Stimulated activated naive B cell treated with anti-CD40 and anti-IgM and Interleukin-4, amounts not matched to agents 10 μg/mL and 1 μg/mL and 100 μg/mL, for 72 hours (primary cell): Measurements from ENCODE around the gene SORCS2.
"Not testable (repeated sequence)": the region's sequence is repeated elsewhere in the genome, so short reads cannot be mapped to it uniquely, and the experiment has no call there.

Experiments
- ATAC-seq, 2 donors: fragments of 150-1000 bp; cut with Tn5 transposase; replicated peaks; 2 replicates each; pipeline ENCODE4 v1.10.0; 2021; ENCODE audit warnings: moderate library complexity in 1 of 2
- DNase-seq: peaks from one replicate; pipeline ENCODE4 v3.0.0; 2021
- H3K27ac Mint-ChIP-seq: one replicate; pipeline ENCODE4 v1.8.0; 2022; ENCODE audit warnings: mild to moderate bottlenecking, mixed read lengths
- H3K27me3 Mint-ChIP-seq, 2 donors: one replicate each; pipeline ENCODE4 v1.8.0; 2022; ENCODE audit warnings: mixed read lengths in 2 of 2
- H3K36me3 Mint-ChIP-seq, 2 donors: one replicate each; pipeline ENCODE4 v1.8.0; 2022; ENCODE audit warnings: mixed read lengths in 2 of 2, mild to moderate bottlenecking in 1 of 2
- H3K4me1 Mint-ChIP-seq, 2 donors: one replicate each; pipeline ENCODE4 v1.8.0; 2022; ENCODE audit warnings: mixed read lengths in 2 of 2, mild to moderate bottlenecking in 1 of 2
- H3K4me3 Mint-ChIP-seq, 2 donors: one replicate each; pipeline ENCODE4 v1.8.0; 2022; ENCODE audit warnings: mild to moderate bottlenecking in 2 of 2, mixed read lengths in 2 of 2, moderate library complexity in 1 of 2
- H3K9me3 Mint-ChIP-seq, 2 donors: one replicate each; pipeline ENCODE4 v1.8.0; 2022; ENCODE audit warnings: mixed read lengths in 2 of 2, mild to moderate bottlenecking in 1 of 2

Gene SORCS2

DNA sequence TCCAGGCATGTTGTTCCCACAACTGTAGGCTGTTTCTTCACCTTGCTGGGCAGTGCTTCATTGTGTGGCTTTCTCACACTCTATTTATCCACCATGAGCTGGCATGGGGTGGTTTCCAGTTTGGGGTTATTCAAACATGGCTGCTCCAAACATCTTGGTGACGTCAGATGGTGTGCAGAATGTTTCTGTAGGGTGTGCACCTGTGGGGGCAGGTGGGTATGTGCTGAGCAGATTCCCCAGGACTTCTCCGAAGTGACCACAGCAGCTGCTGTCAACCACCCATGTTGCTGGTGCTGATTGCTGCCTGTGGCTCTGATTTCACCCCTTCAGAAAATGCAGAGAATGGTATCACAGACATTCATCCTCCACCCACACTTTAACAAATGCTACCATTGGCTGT lies 247.4 kb downstream of the SORCS2 start:
- ATAC-seq (no peak), DNase-seq (no peak)
- no peak overlapping the region for H3K27ac Mint-ChIP-seq
- H3K27me3 Mint-ChIP-seq, result peaks cover 16 to 19% of the 10 kb centered on the region in 2 donors
- H3K9me3 Mint-ChIP-seq, result no peaks in the 10 kb centered on the region
- no peaks in the 10 kb centered on the region for H3K4me1 Mint-ChIP-seq
- no peaks in the 10 kb centered on the region for H3K36me3 Mint-ChIP-seq
- no peak overlapping the region for H3K4me3 Mint-ChIP-seq

DNA sequence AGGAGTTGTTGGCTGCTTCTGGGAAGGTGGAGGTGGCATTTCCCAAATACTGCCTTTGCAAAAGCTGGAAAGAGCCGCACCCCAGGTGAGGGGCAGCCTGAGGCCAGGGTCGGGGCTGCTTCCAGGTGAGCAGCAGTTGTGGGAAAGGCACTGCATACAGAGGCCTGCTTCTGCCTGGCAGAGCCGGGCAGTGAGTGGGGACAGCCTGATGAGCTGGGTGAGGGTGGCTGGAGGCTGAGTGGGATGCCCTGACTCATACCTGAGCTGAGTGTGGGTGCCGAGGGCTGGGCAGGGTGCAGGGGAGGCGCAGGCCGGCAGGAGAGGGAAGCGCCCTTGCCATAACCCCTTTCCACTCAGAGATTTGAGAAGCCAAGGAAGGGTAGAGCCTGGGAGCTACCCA lies 248.9 kb downstream of the SORCS2 start:
- no peaks in the 10 kb centered on the region for H3K36me3 Mint-ChIP-seq
- no peak overlapping the region for H3K4me3 Mint-ChIP-seq
- H3K27ac Mint-ChIP-seq, result no peak overlapping the region
- no peak for ATAC-seq
- no peaks in the 10 kb centered on the region for H3K4me1 Mint-ChIP-seq
- DNase-seq, result no peak
- H3K27me3 Mint-ChIP-seq, result peaks cover 22 to 26% of the 10 kb centered on the region in 2 donors
- H3K9me3 Mint-ChIP-seq, result no peaks in the 10 kb centered on the region

DNA sequence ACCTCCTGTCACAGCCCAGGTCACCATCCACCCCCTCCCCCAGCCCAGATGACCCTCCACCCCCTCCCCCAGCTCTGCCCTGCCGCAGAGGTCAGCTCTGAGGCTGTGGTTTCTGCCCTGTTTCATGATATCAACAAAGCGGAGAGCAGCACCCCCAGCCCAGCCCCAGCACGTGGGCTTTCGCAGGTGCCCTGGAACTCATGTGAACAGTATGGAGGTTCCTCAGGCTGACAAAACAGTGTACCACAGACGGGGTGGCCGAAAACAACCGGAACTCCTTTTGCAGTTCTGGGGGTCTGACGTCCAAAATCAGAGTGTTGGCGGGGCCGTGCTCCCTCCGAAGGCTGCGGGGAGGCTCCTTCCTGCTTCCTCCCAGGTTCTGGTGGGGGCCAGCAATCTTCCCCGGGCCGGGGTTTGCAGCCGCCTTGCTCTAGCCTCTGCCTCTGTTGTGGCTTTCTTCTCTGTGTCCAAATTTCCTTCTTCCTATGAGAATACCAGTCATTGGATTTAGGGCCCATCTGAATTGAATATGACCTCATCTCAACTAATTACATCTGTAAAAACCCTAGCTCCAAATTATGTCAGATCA lies 250.3 kb downstream of the SORCS2 start:
- H3K27me3 Mint-ChIP-seq, result peaks cover 22 to 26% of the 10 kb centered on the region in 2 donors
- no peaks in the 10 kb centered on the region for H3K9me3 Mint-ChIP-seq
- no peak overlapping the region for H3K27ac Mint-ChIP-seq
- H3K4me1 Mint-ChIP-seq, result no peaks in the 10 kb centered on the region
- DNase-seq (no peak), ATAC-seq (no peak)
- no peak overlapping the region for H3K4me3 Mint-ChIP-seq
- H3K36me3 Mint-ChIP-seq, result no peaks in the 10 kb centered on the region

DNA sequence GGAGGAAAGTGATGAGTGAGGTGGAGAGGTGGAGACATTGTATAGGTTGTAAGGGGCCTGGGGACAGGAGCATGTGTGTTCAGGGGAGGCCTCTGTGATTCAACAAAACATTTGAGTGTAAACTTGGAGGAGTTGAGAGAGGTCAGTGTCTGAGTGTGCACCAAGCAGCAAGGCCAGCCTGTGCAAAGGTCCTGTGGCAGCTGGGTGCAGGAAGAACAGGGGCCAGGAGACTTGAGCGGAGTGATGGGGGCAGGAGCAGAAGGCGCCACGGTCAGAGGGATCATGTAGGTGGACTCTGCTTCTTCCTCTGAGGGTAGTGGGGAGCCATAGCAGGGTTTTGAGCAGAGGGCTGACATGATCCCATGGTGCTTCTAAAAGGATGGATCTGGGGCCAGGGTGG lies 252.0 kb downstream of the SORCS2 start:
- H3K36me3 Mint-ChIP-seq, result no peaks in the 10 kb centered on the region
- ATAC-seq (no peak), DNase-seq (no peak)
- peaks cover under 1 to 1% of the 10 kb centered on the region in 2 donors for H3K9me3 Mint-ChIP-seq
- H3K4me1 Mint-ChIP-seq, result no peaks in the 10 kb centered on the region
- no peak overlapping the region for H3K4me3 Mint-ChIP-seq
- H3K27ac Mint-ChIP-seq, result no peak overlapping the region
- H3K27me3 Mint-ChIP-seq, result peaks cover 22 to 26% of the 10 kb centered on the region in 2 donors

DNA sequence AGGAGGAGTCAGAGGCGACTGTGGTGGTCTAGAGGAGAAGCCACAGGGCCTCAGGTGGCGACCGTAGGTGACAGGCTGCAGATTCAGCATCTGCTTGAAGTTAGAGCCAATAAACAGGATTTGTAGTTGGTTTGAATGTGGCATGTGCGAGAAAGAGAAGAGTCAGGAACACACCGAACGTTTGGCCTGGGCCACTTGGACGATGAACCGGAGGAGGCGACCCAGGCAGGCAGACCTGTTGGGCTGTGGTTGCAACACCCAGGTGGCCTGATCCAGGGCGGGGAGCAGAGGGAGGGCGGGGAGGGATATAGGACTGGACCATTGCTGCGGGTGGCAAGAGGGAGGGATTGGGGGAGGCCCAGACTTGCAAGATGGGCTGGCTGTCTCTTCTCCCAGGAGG lies 252.4 kb downstream of the SORCS2 start:
- DNase-seq (no peak), ATAC-seq (no peak)
- H3K4me3 Mint-ChIP-seq, result no peak overlapping the region
- no peak overlapping the region for H3K27ac Mint-ChIP-seq
- peaks cover 22 to 26% of the 10 kb centered on the region in 2 donors for H3K27me3 Mint-ChIP-seq
- no peaks in the 10 kb centered on the region for H3K4me1 Mint-ChIP-seq
- no peaks in the 10 kb centered on the region for H3K36me3 Mint-ChIP-seq
- peaks cover 4 to 5% of the 10 kb centered on the region in 2 donors for H3K9me3 Mint-ChIP-seq

DNA sequence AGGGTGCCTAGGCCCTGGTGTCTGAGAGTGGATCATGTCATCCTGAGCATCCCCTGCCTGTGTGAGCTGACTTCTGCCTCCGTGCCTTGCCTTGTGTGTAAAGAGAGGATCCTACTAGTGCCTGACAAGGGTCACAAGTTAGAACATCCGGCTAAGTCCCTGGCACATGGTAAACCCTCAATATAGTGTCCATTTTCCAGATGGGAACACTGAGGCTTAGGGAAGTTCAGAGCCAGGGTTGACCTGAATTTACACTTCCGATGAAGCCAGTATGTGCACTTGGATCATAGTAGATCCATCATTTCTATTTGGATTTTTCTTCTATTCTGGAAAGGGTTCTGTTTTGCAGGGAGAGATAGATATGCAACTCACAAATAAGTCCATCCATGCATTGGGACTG lies 254.9 kb downstream of the SORCS2 start:
- Mint-ChIP-seq H3K4me3 (no peak overlapping the region), H3K4me1 (no peaks in the 10 kb centered on the region), H3K9me3 (peaks cover 4 to 5% of the 10 kb centered on the region in 2 donors), H3K36me3 (no peaks in the 10 kb centered on the region), H3K27me3 (peaks cover 14 to 17% of the 10 kb centered on the region in 2 donors), H3K27ac (no peak overlapping the region)
- no peak for DNase-seq
- ATAC-seq, result no peak

DNA sequence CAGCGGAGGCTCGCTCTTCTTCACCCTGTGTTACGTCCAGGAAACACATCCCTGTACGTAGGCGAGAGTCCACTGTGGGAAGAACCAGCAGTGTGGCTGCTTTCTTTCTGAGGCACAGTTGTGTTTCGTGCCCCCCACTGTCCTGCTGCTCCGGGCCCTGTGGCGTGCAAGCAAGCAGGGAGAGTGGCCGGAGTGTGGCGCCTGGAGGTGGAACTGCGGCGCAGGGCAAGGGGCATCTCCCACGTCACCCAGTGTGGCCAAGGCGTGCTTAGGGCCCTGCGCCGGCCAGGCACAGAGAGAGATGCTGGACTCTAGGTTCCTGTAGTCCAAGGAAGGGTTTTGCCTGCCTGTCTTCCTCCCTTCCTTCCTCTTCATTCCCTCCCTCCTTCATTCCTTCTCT lies 255.7 kb downstream of the SORCS2 start:
- Mint-ChIP-seq H3K27ac (no peak overlapping the region), H3K9me3 (peaks cover 4 to 5% of the 10 kb centered on the region in 2 donors), H3K36me3 (no peaks in the 10 kb centered on the region), H3K4me3 (no peak overlapping the region), H3K4me1 (no peaks in the 10 kb centered on the region), H3K27me3 (peaks cover 17% of the 10 kb centered on the region in 2 donors)
- no peak for ATAC-seq
- DNase-seq, result no peak

DNA sequence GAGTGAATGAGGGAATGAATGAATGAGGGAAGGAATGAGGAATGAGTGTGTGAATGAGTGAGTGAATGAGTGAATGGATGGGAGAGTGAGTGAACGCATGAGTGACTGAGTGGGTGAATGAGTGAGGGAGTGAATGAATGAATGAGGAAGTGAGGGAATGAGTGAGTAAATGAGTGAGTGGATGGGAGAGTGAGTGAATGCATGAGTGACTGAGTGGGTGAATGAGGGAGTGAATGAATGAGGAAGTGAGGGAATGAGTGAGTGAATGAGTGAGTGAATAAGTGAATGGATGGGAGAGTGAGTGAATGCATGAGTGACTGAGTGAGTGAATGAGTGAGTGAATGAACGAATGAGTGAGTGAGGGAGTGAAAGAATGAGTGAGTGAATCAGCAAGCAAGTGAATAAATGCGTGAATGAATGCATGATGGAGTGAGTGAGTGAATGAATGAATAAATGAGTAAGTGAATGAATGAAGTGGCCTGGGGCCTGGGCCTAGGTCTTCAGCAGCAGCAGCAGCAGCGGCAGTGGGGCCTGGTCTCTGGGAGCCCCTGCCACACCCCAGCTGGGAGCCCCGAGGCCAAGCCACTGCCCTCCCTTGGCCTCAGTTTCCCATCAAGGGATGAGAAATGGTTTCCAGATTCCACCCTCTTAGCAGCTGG lies 258.6 kb downstream of the SORCS2 start:
- Mint-ChIP-seq H3K4me3 (no peak overlapping the region), H3K4me1 (no peaks in the 10 kb centered on the region), H3K27ac (no peak overlapping the region), H3K36me3 (no peaks in the 10 kb centered on the region), H3K9me3 (peaks cover 4 to 5% of the 10 kb centered on the region in 2 donors), H3K27me3 (peaks cover 0 to 3% of the 10 kb centered on the region in 2 donors)
- ATAC-seq, result no peak
- no peak for DNase-seq

DNA sequence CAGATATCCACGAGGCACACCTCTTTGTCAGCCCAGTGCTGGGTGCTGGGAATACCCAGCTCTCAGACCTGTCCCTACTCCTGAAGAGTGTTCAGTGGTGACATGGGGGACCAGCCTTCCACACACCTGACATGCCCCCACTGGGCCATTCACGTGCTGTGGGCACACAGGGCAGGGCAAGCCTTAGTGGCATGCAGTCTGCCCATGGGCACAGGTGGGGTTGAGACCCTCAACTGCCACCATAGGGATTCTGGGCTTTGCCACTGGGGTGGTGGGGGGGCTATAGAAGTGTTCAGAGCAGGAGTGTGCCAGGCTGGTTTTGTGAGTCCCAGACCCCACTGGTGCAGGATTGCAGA lies 259.1 kb downstream of the SORCS2 start:
- peaks cover 0 to 3% of the 10 kb centered on the region in 2 donors for H3K27me3 Mint-ChIP-seq
- H3K4me3 Mint-ChIP-seq, result no peak overlapping the region
- no peaks in the 10 kb centered on the region for H3K36me3 Mint-ChIP-seq
- H3K4me1 Mint-ChIP-seq, result no peaks in the 10 kb centered on the region
- H3K9me3 Mint-ChIP-seq, result peaks cover 4 to 5% of the 10 kb centered on the region in 2 donors
- DNase-seq (no peak), ATAC-seq (no peak)
- no peak overlapping the region for H3K27ac Mint-ChIP-seq

DNA sequence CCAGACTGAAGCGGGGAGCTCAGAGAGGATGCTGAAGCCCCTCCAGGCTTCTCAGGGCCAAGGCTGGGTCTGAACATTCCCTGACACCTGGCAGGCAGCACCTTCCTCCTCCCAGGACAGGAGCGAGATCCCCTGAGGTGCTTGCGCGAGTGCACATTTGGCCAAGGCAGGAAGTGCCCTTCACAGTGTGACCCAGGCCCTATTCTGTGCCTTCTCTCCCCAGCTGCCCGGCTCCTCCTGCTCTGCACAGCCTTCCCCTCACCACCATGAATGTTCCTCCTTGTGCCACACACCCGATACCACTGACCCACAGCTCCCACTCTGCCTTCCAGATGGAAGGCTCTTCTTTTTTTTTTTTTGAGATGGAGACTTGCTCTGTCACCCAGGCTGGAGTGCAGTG lies 259.5 kb downstream of the SORCS2 start:
- no peak overlapping the region for H3K27ac Mint-ChIP-seq
- no peaks in the 10 kb centered on the region for H3K36me3 Mint-ChIP-seq

DNA sequence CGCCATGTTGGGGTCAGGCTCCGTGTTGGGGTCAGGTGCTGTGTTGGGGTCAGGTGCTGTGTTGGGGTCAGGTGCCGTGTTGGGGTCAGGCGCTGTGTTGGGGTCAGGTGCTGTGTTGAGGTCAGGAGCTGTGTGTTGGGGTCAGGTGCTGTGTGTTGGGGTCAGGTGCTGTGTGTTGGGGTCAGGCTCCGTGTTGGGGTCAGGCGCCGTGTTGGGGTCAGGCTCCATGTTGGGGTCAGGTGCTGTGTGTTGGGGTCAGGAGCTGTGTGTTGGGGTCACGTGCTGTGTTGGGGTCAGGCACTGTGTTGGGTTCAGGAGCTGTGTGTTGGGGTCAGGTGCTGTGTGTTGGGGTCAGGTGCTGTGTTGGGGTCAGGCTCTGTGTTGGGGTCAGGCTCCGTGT lies 260.5 kb downstream of the SORCS2 start:
- H3K4me1 Mint-ChIP-seq, DNase-seq, H3K27me3 Mint-ChIP-seq, H3K27ac Mint-ChIP-seq, H3K36me3 Mint-ChIP-seq, ATAC-seq, H3K9me3 Mint-ChIP-seq, H3K4me3 Mint-ChIP-seq: not testable (repeated sequence)

More for the DNA sequence above, 259.5 kb downstream of the SORCS2 start:
- ATAC-seq, result no peak
- no peak for DNase-seq
- Mint-ChIP-seq H3K9me3 (peaks cover 4 to 5% of the 10 kb centered on the region in 2 donors), H3K4me3 (no peak overlapping the region), H3K4me1 (no peaks in the 10 kb centered on the region), H3K27me3 (peaks cover 0 to 3% of the 10 kb centered on the region in 2 donors)

DNA sequence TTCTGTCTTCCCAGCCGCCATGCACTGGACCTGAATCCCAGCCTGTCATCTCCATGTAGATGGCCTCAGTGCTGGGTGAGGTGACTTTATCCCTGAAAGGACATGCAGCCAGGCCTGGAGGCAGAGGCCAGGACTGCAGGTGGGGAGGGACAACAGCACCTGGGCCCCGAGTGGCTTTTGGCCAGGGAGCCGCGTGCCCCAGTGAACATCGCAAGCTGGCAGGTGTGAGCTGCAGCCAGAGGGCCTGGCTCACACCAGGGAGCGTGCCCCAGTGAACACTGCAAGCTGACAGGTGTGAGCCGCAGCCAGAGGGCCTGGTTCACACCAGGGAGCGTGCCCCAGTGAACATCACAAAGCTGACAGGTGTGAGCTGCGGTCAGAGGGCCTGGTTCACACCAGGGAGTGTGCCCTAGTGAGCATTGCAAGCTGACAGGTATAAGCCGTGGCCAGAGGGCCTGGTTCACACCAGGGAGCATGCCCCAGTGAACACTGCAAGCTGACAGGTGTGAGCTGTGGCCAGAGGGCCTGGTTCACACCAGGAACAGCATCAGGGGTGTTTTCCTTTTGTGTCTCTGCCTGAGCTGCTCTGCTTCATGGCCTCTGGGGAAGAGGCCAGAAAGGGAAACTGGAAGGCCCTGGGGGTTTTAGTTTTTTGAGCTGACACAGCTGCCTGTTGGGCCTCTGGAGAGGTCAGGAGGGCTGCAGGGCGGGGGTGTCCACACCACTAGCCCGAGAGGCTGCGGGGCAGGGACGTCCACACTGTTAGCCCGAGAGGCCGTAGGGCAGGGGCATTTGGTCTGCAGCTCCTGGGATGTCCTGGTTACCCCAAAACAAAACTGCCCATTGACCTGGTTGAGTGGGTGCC lies 265.1 kb downstream of the SORCS2 start:
- DNase-seq (no peak), ATAC-seq (no peak)
- Mint-ChIP-seq H3K36me3 (no peaks in the 10 kb centered on the region), H3K27ac (no peak overlapping the region), H3K4me3 (no peak overlapping the region), H3K9me3 (no peaks in the 10 kb centered on the region), H3K27me3 (peaks cover 9 to 14% of the 10 kb centered on the region in 2 donors), H3K4me1 (no peaks in the 10 kb centered on the region)

DNA sequence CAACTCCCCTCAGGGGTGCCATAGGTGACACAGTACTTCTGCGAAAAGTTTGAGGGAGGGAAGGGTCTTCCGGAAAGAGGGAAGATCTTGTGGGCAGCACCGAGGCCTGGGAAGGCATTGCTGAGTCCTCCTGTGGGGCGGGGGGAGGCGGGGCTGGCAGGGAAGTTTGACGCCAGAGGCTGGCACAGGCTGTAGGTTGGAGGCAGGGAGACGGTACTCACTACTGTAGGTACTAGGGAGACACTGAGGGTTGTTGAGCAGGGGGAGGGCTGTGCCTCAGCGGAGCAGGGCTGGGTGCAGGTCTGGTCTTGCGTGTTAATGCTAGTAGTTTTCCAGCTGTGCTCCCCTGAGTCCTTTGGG lies 265.7 kb downstream of the SORCS2 start:
- H3K4me3 Mint-ChIP-seq, result no peak overlapping the region

DNA sequence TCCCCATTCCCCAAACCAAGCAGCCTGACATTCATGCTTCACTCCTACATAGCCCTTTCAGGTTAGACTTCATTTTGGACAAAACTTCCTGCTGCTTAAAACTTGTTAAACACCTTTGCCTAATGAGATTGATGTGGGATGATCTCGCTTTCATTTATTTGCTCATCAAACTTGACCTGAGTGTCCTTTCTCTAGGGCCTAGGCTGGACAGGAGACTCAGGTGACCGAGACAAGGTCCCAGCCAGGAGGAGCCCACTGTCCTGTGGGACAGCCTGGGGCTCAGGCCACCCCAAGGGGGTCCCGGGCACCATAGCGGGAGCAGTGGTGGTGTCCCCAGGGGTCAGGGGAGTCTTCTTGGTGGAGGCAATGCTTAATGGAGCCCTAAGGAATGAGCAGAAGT lies 266.1 kb downstream of the SORCS2 start:
- Mint-ChIP-seq H3K4me3 (no peak overlapping the region), H3K27ac (no peak overlapping the region), H3K36me3 (no peaks in the 10 kb centered on the region), H3K9me3 (no peaks in the 10 kb centered on the region), H3K4me1 (no peaks in the 10 kb centered on the region), H3K27me3 (peaks cover 6 to 14% of the 10 kb centered on the region in 2 donors)
- DNase-seq, result no peak
- no peak for ATAC-seq

More for the DNA sequence above, 265.7 kb downstream of the SORCS2 start:
- DNase-seq (no peak), ATAC-seq (no peak)
- Mint-ChIP-seq H3K9me3 (no peaks in the 10 kb centered on the region), H3K4me1 (no peaks in the 10 kb centered on the region), H3K36me3 (no peaks in the 10 kb centered on the region), H3K27me3 (peaks cover 6 to 14% of the 10 kb centered on the region in 2 donors), H3K27ac (no peak overlapping the region)

DNA sequence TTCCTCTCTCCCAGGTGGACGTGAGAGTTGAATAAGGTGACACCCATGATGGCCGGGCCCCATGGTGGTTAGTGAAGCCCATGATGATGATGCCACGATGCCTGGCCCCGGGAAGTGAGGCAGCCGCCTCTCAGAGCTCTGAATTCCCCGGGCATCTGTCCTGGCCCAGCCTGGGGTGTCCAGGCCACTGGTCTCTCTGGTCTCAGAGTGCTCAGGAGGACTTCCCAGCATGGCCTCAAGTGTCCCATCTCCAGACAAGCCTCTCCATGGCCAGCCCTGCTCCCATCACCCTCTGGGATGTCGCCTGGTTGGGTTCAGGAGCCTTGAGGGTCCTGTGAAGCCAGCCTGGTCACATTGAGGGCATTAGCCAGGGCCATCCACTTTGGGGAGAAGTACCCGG lies 267.1 kb downstream of the SORCS2 start:
- Mint-ChIP-seq H3K4me1 (no peaks in the 10 kb centered on the region), H3K9me3 (peaks cover 0 to 4% of the 10 kb centered on the region in 2 donors), H3K27ac (no peak overlapping the region), H3K4me3 (no peak overlapping the region), H3K36me3 (no peaks in the 10 kb centered on the region), H3K27me3 (peaks cover 6 to 14% of the 10 kb centered on the region in 2 donors)
- ATAC-seq (no peak), DNase-seq (no peak)
